GM18526 (cell line): ENCODE measurements around the gene CIBAR2.

Source experiments
- POLR2A ChIP-seq: IDR thresholded peaks from 3 replicates; pipeline ENCODE4 v1.6.1; 2011; ENCODE audit not compliant: insufficient read length; ENCODE audit errors: extremely low read depth

The CIBAR2 gene

GRCh38 chr16:85124636-85125346, 12.5 kb upstream of the CIBAR2 start:
- no peak for TF ChIP-seq POLR2A

DNA sequence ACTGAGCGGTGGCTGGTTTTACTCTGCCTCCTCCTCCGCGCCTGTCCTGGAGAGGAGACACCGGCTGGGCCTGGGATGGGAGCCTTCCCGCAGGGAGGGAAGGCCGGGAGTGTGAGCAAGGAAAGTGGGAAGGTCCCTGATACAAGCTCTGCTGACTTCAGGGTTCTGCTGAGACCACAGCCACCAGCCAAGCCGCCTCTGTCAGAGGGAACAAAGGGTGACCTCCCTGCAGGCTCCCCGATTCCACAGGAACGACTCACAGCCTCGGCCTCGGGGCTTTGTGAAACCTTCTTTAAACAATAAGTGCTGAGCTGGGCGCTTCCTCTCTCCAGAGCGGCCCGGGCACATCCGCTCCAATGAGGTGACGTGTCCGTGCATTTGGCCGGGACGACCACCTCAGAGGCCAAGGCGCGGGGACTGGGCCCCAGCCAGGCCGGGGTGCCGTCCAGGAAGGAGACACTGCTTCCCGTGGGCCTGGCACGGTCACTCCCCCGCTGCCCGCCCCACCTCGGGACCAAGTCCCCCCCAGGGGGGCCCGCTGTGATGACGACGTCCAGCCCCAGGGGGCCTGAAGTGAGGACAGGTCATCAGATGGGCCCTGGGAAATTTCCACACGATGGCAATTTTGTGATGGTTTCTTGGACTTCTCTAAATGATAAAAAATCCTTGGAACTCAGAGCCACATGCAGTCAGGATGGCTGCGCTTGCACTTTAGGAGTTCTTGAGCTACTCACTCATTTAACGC, 11.8 kb upstream of the CIBAR2 start:
- no peak for TF ChIP-seq POLR2A

DNA sequence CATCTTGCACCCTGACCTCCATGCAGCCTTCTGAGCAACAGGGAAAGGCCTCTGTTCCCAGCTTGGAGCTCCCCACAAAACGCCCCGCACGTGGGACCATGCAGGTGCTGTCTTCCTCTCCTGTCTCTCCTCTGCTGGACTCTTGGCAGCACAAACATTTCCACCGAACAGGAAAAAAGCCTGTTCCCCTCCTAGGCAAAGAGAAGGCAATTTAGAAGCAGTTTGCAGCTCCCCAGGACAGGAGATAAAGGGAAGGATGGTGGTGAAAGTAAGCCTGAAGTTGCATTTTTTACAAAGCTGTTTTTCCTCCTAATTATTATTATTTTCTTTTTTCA, 7.7 kb upstream of the CIBAR2 start:
- no peak for TF ChIP-seq POLR2A

DNA sequence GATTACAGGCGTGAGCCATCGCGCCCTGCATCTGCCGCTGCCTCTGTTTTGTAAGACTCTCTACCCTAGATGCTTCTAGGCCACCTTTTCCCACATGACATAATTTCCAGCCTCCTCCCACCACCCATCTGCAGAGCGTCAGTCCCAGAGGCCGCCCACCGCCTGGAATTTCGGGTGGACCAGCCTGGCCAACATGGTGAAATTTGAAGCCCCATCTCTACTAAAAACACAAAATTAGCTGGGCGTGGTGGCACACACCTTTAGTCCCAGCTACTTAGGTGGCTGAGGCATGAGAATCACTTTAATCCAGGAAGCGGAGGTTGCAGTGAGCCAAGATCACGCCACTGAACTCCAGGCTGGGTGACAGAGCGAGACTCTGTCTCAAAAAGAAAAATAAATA, 5.1 kb upstream of the CIBAR2 start:
- no peak for TF ChIP-seq POLR2A

- no peak for TF ChIP-seq POLR2A
These were observed 2.8 kb upstream of the CIBAR2 start for GRCh38 chr16:85114909-85115567.

- TF ChIP-seq POLR2A = no peak
These were observed 1.6 kb upstream of the CIBAR2 start for GRCh38 chr16:85113913-85114312.

DNA sequence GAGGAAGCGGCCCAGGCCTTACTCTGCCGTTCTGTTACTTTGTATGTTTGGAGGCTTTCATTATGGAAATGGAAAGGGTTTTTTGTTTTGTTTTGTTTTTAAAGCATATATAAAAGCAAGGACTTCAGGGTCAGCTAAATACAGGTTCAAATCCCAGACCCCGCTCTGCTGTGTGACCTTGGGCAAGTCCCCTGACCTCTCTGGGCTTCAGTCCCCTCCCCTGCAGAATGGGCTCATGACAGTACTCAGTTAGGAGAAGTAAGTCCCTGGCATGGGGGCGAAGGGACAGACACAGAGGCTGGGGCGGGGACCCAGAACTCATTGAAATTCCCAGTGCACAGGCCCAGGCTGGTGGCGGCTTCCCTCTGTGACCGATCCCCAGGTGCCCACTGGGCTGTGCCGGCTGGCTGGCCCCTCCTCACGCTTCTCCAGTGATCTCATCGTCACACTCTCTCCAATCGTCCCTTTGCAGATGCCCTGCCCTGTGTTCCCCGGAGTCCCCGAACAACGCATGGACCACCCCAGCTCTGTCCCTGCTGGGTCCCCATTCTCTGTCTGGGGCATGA, 979 bp upstream of the CIBAR2 start:
- TF ChIP-seq POLR2A = no peak

- TF ChIP-seq POLR2A = no peak
These were observed 1.1 kb downstream of the CIBAR2 start for GRCh38 chr16:85111184-85111583.

- no peak for TF ChIP-seq POLR2A
These were observed 2.2 kb downstream of the CIBAR2 start for GRCh38 chr16:85110105-85110504.

GRCh38 chr16:85107532-85107931, 4.7 kb downstream of the CIBAR2 start:
- no peak for TF ChIP-seq POLR2A

- no peak for TF ChIP-seq POLR2A
These were observed 5.2 kb downstream of the CIBAR2 start for GRCh38 chr16:85107083-85107482.

GRCh38 chr16:85105475-85105874, 6.8 kb downstream of the CIBAR2 start:
- no peak for TF ChIP-seq POLR2A

DNA sequence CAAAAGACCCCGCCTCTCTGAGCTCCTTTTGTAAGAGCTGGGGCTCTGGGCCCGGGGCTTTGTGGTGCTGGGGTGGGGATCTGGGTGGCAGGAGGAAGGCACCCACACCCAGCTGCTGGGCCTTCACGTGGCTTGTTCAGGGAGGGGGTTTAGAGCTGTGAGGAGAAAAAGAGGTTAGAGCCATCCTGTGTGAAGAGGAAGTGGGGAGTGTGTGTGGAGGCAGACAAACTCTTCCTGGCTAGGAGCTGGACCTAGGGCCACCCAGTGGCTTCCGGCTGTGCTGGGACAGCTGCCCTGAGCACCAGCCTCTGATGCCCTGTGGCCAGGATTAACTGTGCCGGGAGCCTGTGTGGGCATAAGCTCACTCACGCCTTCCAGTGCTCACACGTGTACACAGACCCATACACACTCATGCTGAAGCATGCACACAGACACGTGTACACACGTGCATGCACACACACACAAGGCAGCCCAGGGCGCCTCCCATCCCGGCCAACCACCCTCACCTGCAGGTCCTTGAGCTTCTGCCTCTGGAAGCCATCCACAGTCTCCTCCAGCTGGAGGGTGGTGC, 7.4 kb downstream of the CIBAR2 start:
- no peak for TF ChIP-seq POLR2A

DNA sequence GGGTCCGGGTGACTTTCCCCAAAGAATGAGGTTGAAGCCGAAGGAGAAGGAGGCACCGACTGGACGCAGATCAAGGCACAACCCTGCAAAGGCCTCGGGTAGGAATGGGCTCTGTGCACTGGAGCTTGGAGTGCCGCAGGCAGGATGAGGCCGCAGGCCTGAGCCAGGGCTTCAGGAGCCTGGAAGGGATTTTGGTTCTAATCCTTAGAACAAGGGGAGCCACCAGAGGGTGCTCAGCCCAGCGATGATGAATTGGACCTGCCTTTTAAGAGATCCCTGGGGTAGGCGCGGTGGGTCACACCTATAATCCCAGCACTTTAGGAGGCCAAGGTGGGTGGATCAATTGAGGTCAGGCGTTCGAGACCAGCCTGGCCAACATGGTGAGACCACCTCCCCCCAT, 8.1 kb downstream of the CIBAR2 start:
- TF ChIP-seq POLR2A = no peak
